GM12878 (cell line): ENCODE results near the gene TFF1. TPM values are rescaled to one million over a fixed set of nuclear protein-coding genes. Genes with fewer than 3 reads are reported as not detected.

Experiments used
- ATAC-seq: fragments of 200-7000 bp; cut with Tn5 transposase; 3 replicates; pipeline ENCODE4 v1.9.1; 2020; ENCODE audit warnings: mild to moderate bottlenecking, moderate library complexity
- BruUV-seq: library from RNA; stranded (reverse); fragments of 400-500 nt; replicated peaks from 2 replicates; lab custom pipeline; 2021; lab: Mats Ljungman, UMichigan
- CTCF ChIA-PET: fragments of 300-600 bp; sonication (Branson Sonifier 250); formaldehyde crosslinking; extraction: SDS; loops from one replicate; lab custom pipeline; 2021; ENCODE audit warnings: inconsistent platforms; lab: Yijun Ruan, JAX
- POLR2A ChIA-PET: fragments of 350-600 bp; formaldehyde crosslinking; extraction: SDS; loops from one replicate; lab custom pipeline; 2021; ENCODE audit warnings: inconsistent platforms; lab: Charles Lee
- RAD21 ChIA-PET: fragments of 300-600 bp; sonication (Branson Sonifier 250); formaldehyde crosslinking; loops from one replicate; lab custom pipeline; 2023; ENCODE audit warnings: antibody characterized with exemption; ENCODE audit not compliant: unreplicated experiment; lab: Charles Lee
- SMC1A ChIA-PET: fragments of 300-600 bp; sonication (Branson Sonifier 250); formaldehyde crosslinking; loops from one replicate; lab custom pipeline; 2023; ENCODE audit not compliant: unreplicated experiment, uncharacterized antibody; lab: Charles Lee
- DNase-seq: peaks from one replicate; pipeline ENCODE4 v3.0.0-alpha.2; 2011; ENCODE audit warnings: low read depth, low spot score
- FAIRE-seq: peaks from 3 replicates; lab custom pipeline; 2011; peaks lifted over from hg19 to GRCh38; lab: Jason Lieb, UNC
- H2AFZ ChIP-seq: 2 replicates; pipeline ENCODE4 v1.6.0; 2011; ENCODE audit warnings: low read depth, low read length, control low read depth; ENCODE audit not compliant: control insufficient read depth
- H3K27ac ChIP-seq: 2 replicates; pipeline ENCODE4 v1.5.1; 2011; ENCODE audit warnings: control low read depth; ENCODE audit not compliant: control insufficient read depth, insufficient read depth
- H3K27me3 ChIP-seq, 2 experiments: replicated peaks in 1 of 2; 2 replicates each; pipeline versions ENCODE4 v1.6.0 to v1.6.1; 2011; ENCODE audit warnings: low read length in 1 of 2; ENCODE audit not compliant: control insufficient read depth in 2 of 2, insufficient read depth in 2 of 2
- H3K36me3 ChIP-seq, 2 experiments: 2 replicates each; pipeline ENCODE4 v1.5.1; 2011; ENCODE audit warnings: low read length in 1 of 2; ENCODE audit not compliant: control insufficient read depth in 2 of 2, insufficient read depth in 2 of 2
- H3K4me1 ChIP-seq: 2 replicates; pipeline ENCODE4 v1.6.1; 2011; ENCODE audit warnings: mild to moderate bottlenecking, low read length, moderate library complexity, mixed read lengths; ENCODE audit not compliant: control insufficient read depth, insufficient read depth
- H3K4me2 ChIP-seq: 2 replicates; pipeline ENCODE4 v1.6.0; 2011; ENCODE audit warnings: control low read depth; ENCODE audit not compliant: control insufficient read depth, insufficient read depth
- H3K4me3 ChIP-seq: fragments of 200-600 bp; sonication (generic); 2 replicates; pipeline ENCODE4 v1.5.1; 2016
- H3K79me2 ChIP-seq: 2 replicates; pipeline ENCODE4 v1.6.0; 2011; ENCODE audit warnings: low read length; ENCODE audit not compliant: control insufficient read depth, insufficient read depth
- H3K9ac ChIP-seq: 2 replicates; pipeline ENCODE4 v1.8.0; 2011; ENCODE audit warnings: low read length, control low read depth, mixed read lengths; ENCODE audit not compliant: control insufficient read depth, insufficient read depth
- H3K9me3 ChIP-seq: replicated peaks from 3 replicates; pipeline ENCODE4 v1.5.1; 2011; ENCODE audit warnings: mild to moderate bottlenecking, low read length; ENCODE audit not compliant: control insufficient read depth, insufficient read depth
- H4K20me1 ChIP-seq: 2 replicates; pipeline ENCODE4 v1.6.0; 2011; ENCODE audit not compliant: control insufficient read depth, insufficient read depth
- BHLHE40 ChIP-seq, 2 experiments: fragments of 450-650 bp in 1 of 2; IDR thresholded peaks; 2 replicates each; pipeline ENCODE4 v1.6.1; 2011 to 2017; ENCODE audit warnings: low read depth in 2 of 2, borderline replicate concordance in 1 of 2, improper control_type of control experiment in 1 of 2, low read length in 1 of 2, mild to moderate bottlenecking in 1 of 2
- DPF2 ChIP-seq: fragments of 450-650 bp; IDR thresholded peaks from 2 replicates; pipeline ENCODE4 v1.6.1; 2017; ENCODE audit warnings: mild to moderate bottlenecking
- IRF4 ChIP-seq: IDR thresholded peaks from 2 replicates; pipeline ENCODE4 v1.6.1; 2011; ENCODE audit warnings: low read depth, low read length
- MEF2B ChIP-seq: fragments of 450-650 bp; IDR thresholded peaks from 2 replicates; pipeline ENCODE4 v1.6.1; 2018; ENCODE audit warnings: mild to moderate bottlenecking, moderate library complexity; ENCODE audit not compliant: partially characterized antibody, poor library complexity, severe bottlenecking
- PML ChIP-seq: IDR thresholded peaks from 2 replicates; pipeline ENCODE4 v1.6.1; 2012; ENCODE audit warnings: low read length, inconsistent platforms
- RAD21 ChIP-seq: IDR thresholded peaks from 2 replicates; pipeline ENCODE4 v1.6.1; 2011; ENCODE audit warnings: mild to moderate bottlenecking, low read depth, low read length, moderate library complexity; ENCODE audit not compliant: insufficient read depth
- RAD51 ChIP-seq: fragments of 450-650 bp; IDR thresholded peaks from 2 replicates; pipeline ENCODE4 v1.6.1; 2016; ENCODE audit warnings: moderate library complexity, mild to moderate bottlenecking, inconsistent platforms
- RELA ChIP-seq: fragments of 450-650 bp; IDR thresholded peaks from 2 replicates; pipeline ENCODE4 v1.8.0; 2014; ENCODE audit warnings: borderline replicate concordance; ENCODE audit not compliant: partially characterized antibody
- SPI1 ChIP-seq: IDR thresholded peaks from 2 replicates; pipeline ENCODE4 v1.6.1; 2011; ENCODE audit warnings: low read depth, mild to moderate bottlenecking, low read length, moderate library complexity, borderline replicate concordance; ENCODE audit not compliant: insufficient read depth
- YBX1 ChIP-seq: fragments of 450-650 bp; IDR thresholded peaks from 2 replicates; pipeline ENCODE4 v1.6.1; 2016; ENCODE audit warnings: antibody characterized with exemption
- WGBS: methylation state at CpG from one replicate; pipeline ENCODE4 v1.1.6; 2016; ENCODE audit warnings: low lambda C conversion rate; ENCODE audit not compliant: insufficient replicate concordance, insufficient coverage; ENCODE audit errors: missing lambda C conversion rate; 5-methylcytosine and 5-hydroxymethylcytosine counted together
- in situ Hi-C: fragments of 300-500 bp; cut with MboI; formaldehyde crosslinking; loops from 9 replicates; pipeline ENCODE4 v1.14.3; 2018; ENCODE audit warnings: mixed read lengths
- intact Hi-C: fragments of 100-400 bp; cut with micrococcal nuclease; formaldehyde crosslinking; loops from one replicate; pipeline ENCODE4 v1.14.2; 2022; ENCODE audit not compliant: unreplicated experiment
- polyA plus RNA-seq, 11 experiments: library from polyadenylated mRNA; depleted of rRNA in 4 of 11; unstranded in 6 of 11; stranded (reverse) in 5 of 11; fragments of >200 nt; fragmentation: Nextera tagmentation in 4 of 11; fragmentation: Illumina TruSeq in 1 of 11; extraction: Ambion mirVana in 4 of 11; extraction: Trizol in 1 of 11; gene quantifications; 1 replicate in 1 of 11; 2 replicates in 10 of 11; pipeline versions ENCODE4 v1.2.1 to v1.2.3, GENCODE V29; 2011 to 2016; ENCODE audit warnings: inconsistent platforms in 2 of 11, missing spikeins in 2 of 11, low read depth in 1 of 11
- total RNA-seq, 4 experiments: library from RNA; depleted of rRNA in 3 of 4; stranded (reverse); fragments of >200 nt in 3 of 4; fragmentation: Illumina TruSeq in 1 of 4; extraction: Trizol in 1 of 4; gene quantifications; 2 replicates each; pipeline versions ENCODE4 v1.2.1 to v1.2.3, GENCODE V29; 2013 to 2021
- TF ChIP-seq, protein P1 (sequence below): fragments of 450-650 bp; IDR thresholded peaks from 2 replicates; pipeline ENCODE4 v1.6.1; 2017; ENCODE audit warnings: mild to moderate bottlenecking, moderate library complexity
- TF ChIP-seq, protein P2 (sequence below): fragments of 450-650 bp; IDR thresholded peaks from 2 replicates; pipeline ENCODE4 v1.6.1; 2017; ENCODE audit warnings: low read depth, mild to moderate bottlenecking, moderate library complexity
- TF ChIP-seq, protein P3 (sequence below): fragments of 450-650 bp; IDR thresholded peaks from 2 replicates; pipeline ENCODE4 v1.6.1; 2017; ENCODE audit warnings: mild to moderate bottlenecking, low read depth, inconsistent platforms; ENCODE audit not compliant: poor library complexity, severe bottlenecking

Gene TFF1
- total and polyA plus RNA-seq, 10 of the 15 experiments (the other 5 are each of a cell fraction or from before 2014, with no cell fraction given): 0.13 TPM; not detected in 9

DNA sequence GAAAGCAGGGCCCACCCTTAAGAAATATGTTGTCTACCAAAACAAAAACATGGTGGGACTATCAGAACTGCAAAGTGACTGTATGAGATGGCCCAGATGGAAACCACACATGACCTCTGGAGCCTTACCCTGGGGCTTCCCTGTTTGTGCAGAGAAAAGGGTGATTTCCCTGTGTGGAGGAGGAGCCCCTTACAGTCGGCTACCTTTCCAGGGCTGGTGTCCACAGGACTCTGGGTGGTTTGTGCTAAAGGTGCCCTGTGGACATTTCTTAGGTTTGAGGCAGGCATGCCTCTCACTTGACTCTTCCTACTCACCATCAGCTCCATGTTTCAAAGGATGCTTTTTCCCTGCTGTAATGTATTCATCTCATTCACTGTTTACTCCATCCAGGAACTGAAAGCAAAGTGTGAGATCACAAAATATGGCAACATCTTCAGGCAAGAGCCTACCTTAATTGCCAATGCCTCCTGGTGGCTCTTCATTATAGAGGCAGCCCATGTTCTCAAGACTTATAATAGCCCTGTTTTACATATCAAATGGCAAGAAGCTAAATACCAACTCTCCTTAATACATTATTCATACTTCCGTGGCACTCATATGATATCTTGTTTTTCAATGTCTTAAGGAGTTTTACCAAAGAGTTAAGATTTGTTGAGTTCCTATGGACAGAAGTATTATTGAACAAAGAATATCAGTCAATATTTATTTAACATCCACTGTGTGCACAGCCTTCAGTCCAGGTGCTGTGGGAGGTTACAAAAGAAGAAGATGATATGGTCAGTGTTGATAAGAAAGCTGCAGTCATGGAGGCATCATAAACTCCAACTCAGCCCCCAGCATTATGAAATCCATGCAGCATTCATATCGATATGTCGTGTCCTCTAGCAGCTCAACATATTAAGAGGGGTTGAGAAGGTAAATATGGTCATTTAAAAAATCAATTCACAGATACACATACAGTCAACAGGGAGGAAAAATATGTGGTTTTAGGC is 35.7 kb downstream of the TFF1 start:
- Histone ChIP-seq H3K79me2 (no peaks in the 10 kb centered on the region), H3K36me3 (no peaks in the 10 kb centered on the region), H2AFZ (peak overlapping the region; percentile 72), H3K27me3 (no peaks in the 10 kb centered on the region), H3K9ac (no peak overlapping the region), H3K4me1 (peaks cover 3% of the 10 kb centered on the region; the same call in 1 of the 2 replicates), H3K4me2 (peak overlapping the region; percentile 28; the same call in 1 of the 2 replicates), H3K9me3 (no peaks in the 10 kb centered on the region; the same call in 2 of the 3 replicates), H3K27ac (no peak overlapping the region), H4K20me1 (no peaks in the 10 kb centered on the region), H3K4me3 (no peak overlapping the region)
- ChIA-PET CTCF (interaction anchor here (0.9 to 2.5 kb wide), 9 partner anchors 8 to 186 kb away, joined by 3 to 22 read pairs (median 3); no protein-coding TSS in a partner anchor), SMC1A (interaction anchor here (0.6 to 1.7 kb wide), 12 partner anchors 8 to 530 kb away, joined by 3 to 6 read pairs (median 3); no protein-coding TSS in a partner anchor), RAD21 (interaction anchor here (0.9 to 2.7 kb wide), 6 partner anchors 11 to 208 kb away, joined by 3 to 8 read pairs (median 6); partner anchors contain the start of gene TFF3), POLR2A (no interaction called here)
- DNase-seq (no peak), ATAC-seq (peak; percentile 94), FAIRE-seq (no peak)
- 52% methylated on average over 4 of the region's 4 CpGs for WGBS
- in situ Hi-C loops: no loop called here
- intact Hi-C loops: loop anchor here (5.0 kb wide), 1 partner anchor 43 kb away; no protein-coding TSS in a partner anchor
- BruUV-seq: no TSS peak
- TF ChIP-seq PML (no peak), IRF4 (0 out of 2 replicates have a peak, but pooled peaks have one; percentile 10), SPI1 (peak; percentile 26; the same call in 1 of the 2 replicates), DPF2 (peak; percentile 71; the same call in 1 of the 2 replicates), RELA (peak; percentile 53), MEF2B (no peak), RAD21 (0 out of 2 replicates have a peak, but pooled peaks have one; percentile 20), BHLHE40 (IDR thresholded peaks at IDR 0.05; ENCODE audit: borderline replicate concordance in 1 of 2, low read depth in 2 of 2, low read length in 1 of 2) (0 out of 4 replicates have a peak, but pooled peaks of 1 of the 2 experiments have one; percentile 9), RAD51 (peak; percentile 18; the same call in 1 of the 2 replicates), YBX1 (no peak)
- TF ChIP-seq, protein P1, sequence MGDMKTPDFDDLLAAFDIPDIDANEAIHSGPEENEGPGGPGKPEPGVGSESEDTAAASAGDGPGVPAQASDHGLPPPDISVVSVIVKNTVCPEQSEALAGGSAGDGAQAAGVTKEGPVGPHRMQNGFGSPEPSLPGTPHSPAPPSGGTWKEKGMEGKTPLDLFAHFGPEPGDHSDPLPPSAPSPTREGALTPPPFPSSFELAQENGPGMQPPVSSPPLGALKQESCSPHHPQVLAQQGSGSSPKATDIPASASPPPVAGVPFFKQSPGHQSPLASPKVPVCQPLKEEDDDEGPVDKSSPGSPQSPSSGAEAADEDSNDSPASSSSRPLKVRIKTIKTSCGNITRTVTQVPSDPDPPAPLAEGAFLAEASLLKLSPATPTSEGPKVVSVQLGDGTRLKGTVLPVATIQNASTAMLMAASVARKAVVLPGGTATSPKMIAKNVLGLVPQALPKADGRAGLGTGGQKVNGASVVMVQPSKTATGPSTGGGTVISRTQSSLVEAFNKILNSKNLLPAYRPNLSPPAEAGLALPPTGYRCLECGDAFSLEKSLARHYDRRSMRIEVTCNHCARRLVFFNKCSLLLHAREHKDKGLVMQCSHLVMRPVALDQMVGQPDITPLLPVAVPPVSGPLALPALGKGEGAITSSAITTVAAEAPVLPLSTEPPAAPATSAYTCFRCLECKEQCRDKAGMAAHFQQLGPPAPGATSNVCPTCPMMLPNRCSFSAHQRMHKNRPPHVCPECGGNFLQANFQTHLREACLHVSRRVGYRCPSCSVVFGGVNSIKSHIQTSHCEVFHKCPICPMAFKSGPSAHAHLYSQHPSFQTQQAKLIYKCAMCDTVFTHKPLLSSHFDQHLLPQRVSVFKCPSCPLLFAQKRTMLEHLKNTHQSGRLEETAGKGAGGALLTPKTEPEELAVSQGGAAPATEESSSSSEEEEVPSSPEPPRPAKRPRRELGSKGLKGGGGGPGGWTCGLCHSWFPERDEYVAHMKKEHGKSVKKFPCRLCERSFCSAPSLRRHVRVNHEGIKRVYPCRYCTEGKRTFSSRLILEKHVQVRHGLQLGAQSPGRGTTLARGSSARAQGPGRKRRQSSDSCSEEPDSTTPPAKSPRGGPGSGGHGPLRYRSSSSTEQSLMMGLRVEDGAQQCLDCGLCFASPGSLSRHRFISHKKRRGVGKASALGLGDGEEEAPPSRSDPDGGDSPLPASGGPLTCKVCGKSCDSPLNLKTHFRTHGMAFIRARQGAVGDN: no peak
- TF ChIP-seq, protein P2, sequence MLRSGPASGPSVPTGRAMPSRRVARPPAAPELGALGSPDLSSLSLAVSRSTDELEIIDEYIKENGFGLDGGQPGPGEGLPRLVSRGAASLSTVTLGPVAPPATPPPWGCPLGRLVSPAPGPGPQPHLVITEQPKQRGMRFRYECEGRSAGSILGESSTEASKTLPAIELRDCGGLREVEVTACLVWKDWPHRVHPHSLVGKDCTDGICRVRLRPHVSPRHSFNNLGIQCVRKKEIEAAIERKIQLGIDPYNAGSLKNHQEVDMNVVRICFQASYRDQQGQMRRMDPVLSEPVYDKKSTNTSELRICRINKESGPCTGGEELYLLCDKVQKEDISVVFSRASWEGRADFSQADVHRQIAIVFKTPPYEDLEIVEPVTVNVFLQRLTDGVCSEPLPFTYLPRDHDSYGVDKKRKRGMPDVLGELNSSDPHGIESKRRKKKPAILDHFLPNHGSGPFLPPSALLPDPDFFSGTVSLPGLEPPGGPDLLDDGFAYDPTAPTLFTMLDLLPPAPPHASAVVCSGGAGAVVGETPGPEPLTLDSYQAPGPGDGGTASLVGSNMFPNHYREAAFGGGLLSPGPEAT: peak; percentile 54; the same call in 1 of the 2 replicates
- TF ChIP-seq, protein P3, sequence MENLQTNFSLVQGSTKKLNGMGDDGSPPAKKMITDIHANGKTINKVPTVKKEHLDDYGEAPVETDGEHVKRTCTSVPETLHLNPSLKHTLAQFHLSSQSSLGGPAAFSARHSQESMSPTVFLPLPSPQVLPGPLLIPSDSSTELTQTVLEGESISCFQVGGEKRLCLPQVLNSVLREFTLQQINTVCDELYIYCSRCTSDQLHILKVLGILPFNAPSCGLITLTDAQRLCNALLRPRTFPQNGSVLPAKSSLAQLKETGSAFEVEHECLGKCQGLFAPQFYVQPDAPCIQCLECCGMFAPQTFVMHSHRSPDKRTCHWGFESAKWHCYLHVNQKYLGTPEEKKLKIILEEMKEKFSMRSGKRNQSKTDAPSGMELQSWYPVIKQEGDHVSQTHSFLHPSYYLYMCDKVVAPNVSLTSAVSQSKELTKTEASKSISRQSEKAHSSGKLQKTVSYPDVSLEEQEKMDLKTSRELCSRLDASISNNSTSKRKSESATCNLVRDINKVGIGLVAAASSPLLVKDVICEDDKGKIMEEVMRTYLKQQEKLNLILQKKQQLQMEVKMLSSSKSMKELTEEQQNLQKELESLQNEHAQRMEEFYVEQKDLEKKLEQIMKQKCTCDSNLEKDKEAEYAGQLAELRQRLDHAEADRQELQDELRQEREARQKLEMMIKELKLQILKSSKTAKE: no peak
